Measurements from ENCODE around the gene KAT6B. TPM values are rescaled to one million over a fixed set of nuclear protein-coding genes. Genes with fewer than 3 reads are reported as not detected.

Gene KAT6B
- total and polyA plus RNA-seq, 2 experiments from 2014 or later, result 15.8 to 36.2 TPM

DNA sequence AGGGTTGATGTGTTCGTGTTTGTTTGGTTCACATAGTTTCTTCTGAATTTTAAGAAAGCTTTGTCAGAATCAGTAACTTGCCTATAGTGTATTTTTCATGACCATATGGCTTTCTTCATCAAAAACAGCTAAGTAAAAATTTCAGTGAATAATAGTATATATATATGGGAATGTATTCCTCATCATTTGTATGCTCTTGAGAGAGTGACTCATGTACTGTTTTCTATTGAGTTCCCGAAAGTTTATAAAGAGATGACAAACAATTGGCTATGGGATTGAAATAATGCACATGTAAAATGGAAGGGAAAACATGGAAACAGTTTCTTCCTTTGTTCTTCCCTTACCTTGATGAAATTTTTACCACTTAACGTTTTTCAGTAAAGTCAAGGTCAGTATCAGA lies 56.4 kb downstream of the KAT6B start:
- H3K36me3 ChIP-seq (replicated peaks; ENCODE audit: insufficient read depth, low read depth), result no peaks in the 10 kb centered on the region
- no peak overlapping the region for H2AFZ ChIP-seq
- H3K27ac ChIP-seq, result no peak overlapping the region
- H3K4me3 ChIP-seq, result no peak overlapping the region
- TF ChIP-seq, protein P1, sequence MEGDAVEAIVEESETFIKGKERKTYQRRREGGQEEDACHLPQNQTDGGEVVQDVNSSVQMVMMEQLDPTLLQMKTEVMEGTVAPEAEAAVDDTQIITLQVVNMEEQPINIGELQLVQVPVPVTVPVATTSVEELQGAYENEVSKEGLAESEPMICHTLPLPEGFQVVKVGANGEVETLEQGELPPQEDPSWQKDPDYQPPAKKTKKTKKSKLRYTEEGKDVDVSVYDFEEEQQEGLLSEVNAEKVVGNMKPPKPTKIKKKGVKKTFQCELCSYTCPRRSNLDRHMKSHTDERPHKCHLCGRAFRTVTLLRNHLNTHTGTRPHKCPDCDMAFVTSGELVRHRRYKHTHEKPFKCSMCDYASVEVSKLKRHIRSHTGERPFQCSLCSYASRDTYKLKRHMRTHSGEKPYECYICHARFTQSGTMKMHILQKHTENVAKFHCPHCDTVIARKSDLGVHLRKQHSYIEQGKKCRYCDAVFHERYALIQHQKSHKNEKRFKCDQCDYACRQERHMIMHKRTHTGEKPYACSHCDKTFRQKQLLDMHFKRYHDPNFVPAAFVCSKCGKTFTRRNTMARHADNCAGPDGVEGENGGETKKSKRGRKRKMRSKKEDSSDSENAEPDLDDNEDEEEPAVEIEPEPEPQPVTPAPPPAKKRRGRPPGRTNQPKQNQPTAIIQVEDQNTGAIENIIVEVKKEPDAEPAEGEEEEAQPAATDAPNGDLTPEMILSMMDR (IDR thresholded peaks at IDR 0.05; ENCODE audit: poor library complexity), result no peak
- TF ChIP-seq EZH2 (IDR thresholded peaks at IDR 0.05; ENCODE audit: borderline replicate concordance) (no peak), EZH2phosphoT487 (IDR thresholded peaks at IDR 0.05; ENCODE audit: low read depth, severe bottlenecking, unreplicated experiment) (no peak)
- H3K4me2 ChIP-seq, result no peak overlapping the region
- peaks cover 3% of the 10 kb centered on the region for H3K4me1 ChIP-seq (ENCODE audit: insufficient read depth)
- 80% methylated on average over 3 of the region's 3 CpGs for WGBS (ENCODE audit: low lambda C conversion rate, missing lambda C conversion rate)
- peaks cover 66% of the 10 kb centered on the region for H4K20me1 ChIP-seq (ENCODE audit: insufficient read depth, poor library complexity, severe bottlenecking)
- no peaks in the 10 kb centered on the region for H3K27me3 ChIP-seq
- DNase-seq (ENCODE audit: low spot score), result no peak
- H3K9me3 ChIP-seq (ENCODE audit: low read depth), result no peaks in the 10 kb centered on the region
- peaks cover 92% of the 10 kb centered on the region for H3K79me2 ChIP-seq
- no peaks in the 10 kb centered on the region for H3K9me2 ChIP-seq (replicated peaks; ENCODE audit: insufficient read depth)

DNA sequence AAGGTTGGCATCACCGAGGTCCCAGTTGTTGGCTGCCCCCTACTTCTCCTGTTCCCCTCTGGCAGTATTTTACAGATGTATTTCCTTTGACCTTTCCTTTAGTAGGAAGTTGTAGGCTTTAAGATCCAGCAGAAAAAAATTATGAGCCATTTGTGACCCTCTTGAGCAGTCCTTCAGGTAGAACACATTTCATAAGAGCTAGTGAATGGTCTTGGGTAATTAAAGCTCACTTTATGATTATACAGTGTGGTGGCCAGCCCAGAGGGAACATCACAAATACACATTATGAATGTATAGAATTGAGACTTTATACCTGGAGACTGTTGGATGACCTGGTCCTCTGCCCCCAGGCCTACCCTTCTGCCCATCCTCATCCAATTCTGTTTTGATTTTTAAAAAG lies 57.0 kb downstream of the KAT6B start:
- 93% methylated on average over 1 of the region's 1 CpG for WGBS (ENCODE audit: low lambda C conversion rate, missing lambda C conversion rate)
- H4K20me1 ChIP-seq (ENCODE audit: insufficient read depth, poor library complexity, severe bottlenecking), result peaks cover 60% of the 10 kb centered on the region
- no peaks in the 10 kb centered on the region for H3K27me3 ChIP-seq
- H2AFZ ChIP-seq, result no peak overlapping the region
- peaks cover 3% of the 10 kb centered on the region for H3K4me1 ChIP-seq (ENCODE audit: insufficient read depth)
- H3K36me3 ChIP-seq (replicated peaks; ENCODE audit: insufficient read depth, low read depth), result no peaks in the 10 kb centered on the region
- peaks cover 89% of the 10 kb centered on the region for H3K79me2 ChIP-seq
- no peaks in the 10 kb centered on the region for H3K9me2 ChIP-seq (replicated peaks; ENCODE audit: insufficient read depth)
- H3K9me3 ChIP-seq (ENCODE audit: low read depth), result no peaks in the 10 kb centered on the region
- H3K4me3 ChIP-seq, result no peak overlapping the region
- DNase-seq (ENCODE audit: low spot score), result no peak
- no peak overlapping the region for H3K27ac ChIP-seq
- TF ChIP-seq, protein P1 (IDR thresholded peaks at IDR 0.05; ENCODE audit: poor library complexity), result no peak
- TF ChIP-seq EZH2phosphoT487 (IDR thresholded peaks at IDR 0.05; ENCODE audit: low read depth, severe bottlenecking, unreplicated experiment) (no peak), EZH2 (IDR thresholded peaks at IDR 0.05; ENCODE audit: borderline replicate concordance) (no peak)
- H3K4me2 ChIP-seq, result no peak overlapping the region

DNA sequence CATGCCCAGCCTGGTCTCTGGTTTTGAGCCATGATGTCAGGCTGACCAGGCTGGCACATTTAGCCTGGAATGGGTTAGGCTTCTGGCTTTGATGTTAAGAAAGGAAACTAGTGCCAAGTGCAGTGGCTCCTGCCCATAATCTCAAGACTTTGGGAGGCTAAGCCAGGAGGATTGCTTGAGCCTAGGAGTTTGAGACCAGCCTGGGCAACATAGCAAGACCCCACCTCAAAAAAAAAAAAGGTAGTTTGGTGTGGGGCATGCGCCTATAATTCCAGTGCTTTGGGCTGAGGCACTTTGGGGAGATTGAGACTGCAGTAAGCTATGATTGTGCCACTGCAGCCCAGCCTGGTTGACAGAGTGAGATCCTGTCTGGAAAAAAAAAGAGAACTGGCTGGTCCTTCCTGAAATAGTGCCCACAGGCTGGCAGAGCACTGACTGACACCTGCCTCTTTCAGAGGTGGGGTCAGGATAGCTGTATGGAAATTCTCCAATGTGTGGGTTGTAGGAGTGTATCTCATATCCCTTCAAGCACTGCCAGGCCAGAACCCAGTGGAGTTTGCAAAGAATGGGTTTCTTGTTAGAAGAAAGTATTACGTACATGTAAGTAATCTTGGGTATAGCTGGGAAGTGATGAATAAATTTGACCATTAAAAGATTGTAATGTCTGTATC lies 61.3 kb downstream of the KAT6B start:
- Histone ChIP-seq H3K4me3 (no peak overlapping the region), H3K9me2 (replicated peaks; ENCODE audit: insufficient read depth) (no peaks in the 10 kb centered on the region), H3K4me1 (ENCODE audit: insufficient read depth) (no peaks in the 10 kb centered on the region), H3K4me2 (no peak overlapping the region), H3K36me3 (replicated peaks; ENCODE audit: insufficient read depth, low read depth) (no peaks in the 10 kb centered on the region), H3K9me3 (ENCODE audit: low read depth) (no peaks in the 10 kb centered on the region), H3K27ac (no peak overlapping the region), H3K79me2 (peaks cover 87% of the 10 kb centered on the region), H2AFZ (no peak overlapping the region), H4K20me1 (ENCODE audit: insufficient read depth, poor library complexity, severe bottlenecking) (peaks cover 57% of the 10 kb centered on the region), H3K27me3 (no peaks in the 10 kb centered on the region)
- no peak for TF ChIP-seq EZH2 (IDR thresholded peaks at IDR 0.05; ENCODE audit: borderline replicate concordance)
- TF ChIP-seq EZH2phosphoT487 (IDR thresholded peaks at IDR 0.05; ENCODE audit: low read depth, severe bottlenecking, unreplicated experiment), result no peak
- TF ChIP-seq, protein P1 (IDR thresholded peaks at IDR 0.05; ENCODE audit: poor library complexity), result no peak
- WGBS (ENCODE audit: low lambda C conversion rate, missing lambda C conversion rate), result 97% methylated on average over 2 of the region's 2 CpGs
- no peak for DNase-seq (ENCODE audit: low spot score)

Data from hepatocyte (in vitro differentiated cells).